GM18498 (cell line): ENCODE data around the gene POU5F1.

Experiments
- ATAC-seq: cut with Tn5 transposase; IDR thresholded peaks from one replicate; pipeline ENCODE4 v1.9.1; 2021; ENCODE audit warnings: mild to moderate bottlenecking, moderate library complexity; ENCODE audit not compliant: unreplicated experiment

Gene POU5F1

DNA sequence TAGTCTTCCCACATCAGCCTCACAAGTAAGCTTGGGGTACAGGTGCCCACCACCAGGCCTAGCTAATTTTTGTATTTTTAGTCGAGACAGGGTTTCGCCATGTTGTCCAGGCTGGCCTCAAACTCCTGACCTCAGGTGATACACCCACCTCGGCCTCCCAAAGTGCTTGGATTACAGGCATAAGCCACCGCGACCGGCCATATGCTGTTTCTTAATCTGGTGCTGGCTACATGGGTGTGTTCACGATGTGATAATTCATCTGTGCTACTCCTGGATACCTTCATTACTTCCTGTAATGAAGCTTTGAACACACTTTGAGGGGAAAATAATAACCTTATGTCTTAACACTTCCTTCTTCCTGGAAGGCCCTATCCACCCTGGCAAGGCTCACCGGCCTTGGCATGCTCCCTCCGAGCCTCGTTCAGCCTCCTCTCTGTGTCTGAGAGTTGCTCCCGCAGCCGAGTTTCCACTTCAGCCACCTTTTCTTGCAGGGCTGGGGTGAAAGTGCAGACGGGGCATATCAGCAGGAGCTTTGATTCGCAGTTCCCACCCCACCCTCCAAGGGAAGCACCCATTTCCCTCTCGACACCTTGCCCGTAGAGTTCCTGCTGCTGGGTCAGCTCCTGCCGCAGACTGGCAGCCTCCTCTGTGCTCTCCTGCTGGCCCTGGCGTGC is 26.0 kb downstream of the POU5F1 start:
- no peak for ATAC-seq

GRCh38 chr6:31143148-31143547 is 27.3 kb downstream of the POU5F1 start:
- no peak for ATAC-seq

DNA sequence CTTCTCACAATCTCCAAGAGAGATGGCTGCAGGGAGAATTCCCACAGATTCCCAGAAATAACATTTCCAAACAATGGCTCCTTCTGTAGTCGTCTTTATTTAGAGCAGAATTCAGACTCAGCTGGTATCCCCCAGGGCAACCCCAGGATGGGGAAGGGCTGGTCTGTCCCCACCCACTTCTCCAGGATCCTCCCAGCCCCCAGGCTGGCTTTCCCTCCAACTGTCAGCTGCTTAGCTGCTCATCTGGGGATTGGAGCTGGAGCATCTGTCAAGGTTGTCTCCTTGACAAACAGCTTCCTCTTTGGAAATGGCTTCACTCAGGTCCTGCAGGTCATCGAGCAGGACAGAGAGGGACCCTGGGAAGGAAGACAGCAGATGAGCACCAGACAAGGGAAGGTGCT is 28.1 kb downstream of the POU5F1 start:
- no peak for ATAC-seq

- no peak for ATAC-seq
Measured at GRCh38 chr6:31140643-31141042, 29.8 kb downstream of the POU5F1 start.

- no peak for ATAC-seq
Measured at GRCh38 chr6:31139599-31139998, 30.9 kb downstream of the POU5F1 start.

- ATAC-seq: no peak
Measured at GRCh38 chr6:31138982-31139381, 31.5 kb downstream of the POU5F1 start, which contains the start of gene PSORS1C2. PSORS1C2 (minus strand) TSS chr6:31139066; CDS start chr6:31139026, 40 bp downstream.

DNA sequence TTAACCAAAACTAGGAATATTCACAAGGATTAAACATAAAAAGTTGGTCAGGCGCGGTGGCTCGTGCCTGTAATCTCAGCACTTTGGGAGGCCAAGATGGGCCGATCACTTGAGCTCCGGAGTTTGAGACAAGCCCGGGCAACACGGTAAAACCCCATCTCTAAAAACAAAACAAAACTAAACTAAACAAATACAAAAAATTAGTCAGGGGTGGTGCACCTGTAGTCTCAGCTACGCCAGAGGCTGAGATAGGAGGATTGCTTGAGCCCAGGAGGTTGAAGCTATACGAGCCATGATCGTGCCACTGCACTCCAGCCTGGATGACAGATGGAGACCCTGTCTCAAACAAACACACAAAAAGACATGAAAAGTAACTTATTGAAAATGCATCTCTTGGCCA is 34.8 kb downstream of the POU5F1 start:
- no peak for ATAC-seq

DNA sequence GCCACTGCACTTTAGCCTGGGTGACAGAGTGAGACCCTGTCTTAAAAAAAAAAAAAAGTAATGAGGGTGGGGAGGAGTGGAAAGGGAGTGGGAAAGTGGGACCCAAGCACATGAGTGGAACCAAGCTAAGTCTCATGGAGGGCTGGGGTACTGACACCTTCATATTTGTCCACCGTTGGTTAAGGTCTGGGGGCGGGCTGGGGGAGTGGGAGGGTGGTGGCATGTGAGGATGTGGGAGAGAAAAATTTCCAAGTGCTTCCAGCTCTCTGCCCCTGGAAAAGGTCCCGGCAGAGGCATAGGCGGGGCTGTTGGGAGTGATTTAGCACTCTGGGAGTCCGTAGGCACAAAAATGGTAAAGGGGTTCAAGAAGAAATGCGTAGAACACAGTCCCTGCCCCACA is 37.7 kb downstream of the POU5F1 start:
- ATAC-seq: no peak

DNA sequence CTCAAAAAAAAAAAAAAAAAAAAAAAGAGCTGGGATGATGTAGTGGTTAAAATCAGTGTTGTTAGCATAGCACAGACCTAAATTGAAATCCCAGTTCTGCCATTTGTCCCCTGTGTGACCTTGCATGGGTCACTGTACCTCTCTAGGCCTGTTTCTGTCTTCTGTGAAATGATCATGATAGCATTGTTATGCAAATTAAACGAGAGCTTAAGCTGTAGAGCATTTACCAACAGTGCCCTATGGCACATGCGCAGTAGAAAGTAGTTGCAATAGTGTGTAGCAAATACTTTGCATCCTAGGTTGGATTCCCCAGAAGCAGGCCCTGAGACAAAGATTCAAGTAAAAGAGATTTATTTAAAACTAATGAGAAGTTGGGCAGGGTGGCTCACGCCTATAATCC is 38.9 kb downstream of the POU5F1 start:
- ATAC-seq: no peak

GRCh38 chr6:31130751-31131150 is 39.7 kb downstream of the POU5F1 start:
- ATAC-seq: no peak

GRCh38 chr6:31129130-31129529 is 41.4 kb downstream of the POU5F1 start:
- no peak for ATAC-seq

DNA sequence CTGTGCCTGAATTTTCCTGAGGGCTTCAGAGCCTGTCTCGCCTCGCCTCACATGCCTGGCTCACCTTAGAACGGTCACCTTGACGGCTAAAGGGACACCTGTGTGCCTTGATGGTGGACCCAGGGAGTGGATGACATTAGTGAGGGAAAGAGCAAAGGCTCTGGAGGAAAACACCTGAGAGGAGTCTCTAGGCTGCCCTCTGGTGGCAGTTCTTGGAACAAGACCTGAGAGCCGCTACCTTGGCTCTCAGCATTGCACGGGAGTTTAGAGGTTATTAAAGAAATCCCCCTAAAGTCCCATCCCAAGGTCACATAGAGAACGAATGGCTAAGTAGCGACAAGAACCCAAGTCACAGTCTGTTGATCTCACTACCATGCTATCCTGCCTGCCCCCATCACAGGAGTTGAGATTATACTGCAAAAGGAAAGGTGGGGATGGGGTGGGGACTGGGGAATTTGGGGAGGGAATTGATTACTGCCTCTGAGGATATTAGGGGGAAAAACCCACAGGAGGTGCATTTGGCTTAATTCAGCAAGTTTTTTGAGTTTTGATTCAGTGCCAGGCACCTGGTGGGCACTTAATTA is 42.3 kb downstream of the POU5F1 start:
- no peak for ATAC-seq

GRCh38 chr6:31126396-31127175 is 43.9 kb downstream of the POU5F1 start:
- ATAC-seq: no peak

DNA sequence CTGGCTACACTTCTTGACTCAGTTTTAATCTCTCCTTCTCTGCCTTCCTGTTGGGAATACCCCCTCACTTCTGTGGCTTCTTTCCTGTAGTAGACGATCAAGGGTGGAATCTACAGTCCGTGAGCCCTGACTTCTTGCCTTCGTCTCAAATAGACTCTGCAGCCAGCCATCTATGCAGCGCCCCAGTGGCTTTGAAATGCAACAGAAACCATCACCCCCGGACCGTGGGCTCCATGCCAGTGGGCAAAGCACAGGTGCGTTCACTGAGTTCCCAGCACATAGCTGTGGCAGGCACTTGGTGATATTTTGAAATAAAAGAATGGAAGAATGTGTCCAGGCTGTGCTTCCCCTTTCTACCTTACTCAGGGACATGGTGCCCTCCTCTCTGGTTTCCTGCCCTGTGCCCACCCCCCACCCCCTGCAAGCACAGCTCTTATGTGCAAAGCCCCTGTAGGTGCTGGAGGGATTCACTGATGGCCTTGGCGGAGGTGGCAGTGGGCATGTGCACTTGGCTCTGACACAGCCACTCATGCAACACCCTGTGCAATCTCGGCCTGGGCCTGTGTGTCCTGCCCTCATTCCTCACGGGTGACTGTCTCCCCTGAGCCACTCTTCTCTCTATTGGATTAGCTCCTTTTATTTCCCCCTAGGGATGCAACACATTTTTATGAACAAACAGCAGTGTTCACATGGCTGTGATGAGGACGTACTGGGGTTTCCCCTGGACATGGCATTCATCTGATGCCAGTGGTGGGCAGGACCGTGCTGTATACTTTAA is 44.7 kb downstream of the POU5F1 start:
- ATAC-seq: no peak

- ATAC-seq: no peak
Measured at GRCh38 chr6:31125162-31125561, 45.3 kb downstream of the POU5F1 start.

DNA sequence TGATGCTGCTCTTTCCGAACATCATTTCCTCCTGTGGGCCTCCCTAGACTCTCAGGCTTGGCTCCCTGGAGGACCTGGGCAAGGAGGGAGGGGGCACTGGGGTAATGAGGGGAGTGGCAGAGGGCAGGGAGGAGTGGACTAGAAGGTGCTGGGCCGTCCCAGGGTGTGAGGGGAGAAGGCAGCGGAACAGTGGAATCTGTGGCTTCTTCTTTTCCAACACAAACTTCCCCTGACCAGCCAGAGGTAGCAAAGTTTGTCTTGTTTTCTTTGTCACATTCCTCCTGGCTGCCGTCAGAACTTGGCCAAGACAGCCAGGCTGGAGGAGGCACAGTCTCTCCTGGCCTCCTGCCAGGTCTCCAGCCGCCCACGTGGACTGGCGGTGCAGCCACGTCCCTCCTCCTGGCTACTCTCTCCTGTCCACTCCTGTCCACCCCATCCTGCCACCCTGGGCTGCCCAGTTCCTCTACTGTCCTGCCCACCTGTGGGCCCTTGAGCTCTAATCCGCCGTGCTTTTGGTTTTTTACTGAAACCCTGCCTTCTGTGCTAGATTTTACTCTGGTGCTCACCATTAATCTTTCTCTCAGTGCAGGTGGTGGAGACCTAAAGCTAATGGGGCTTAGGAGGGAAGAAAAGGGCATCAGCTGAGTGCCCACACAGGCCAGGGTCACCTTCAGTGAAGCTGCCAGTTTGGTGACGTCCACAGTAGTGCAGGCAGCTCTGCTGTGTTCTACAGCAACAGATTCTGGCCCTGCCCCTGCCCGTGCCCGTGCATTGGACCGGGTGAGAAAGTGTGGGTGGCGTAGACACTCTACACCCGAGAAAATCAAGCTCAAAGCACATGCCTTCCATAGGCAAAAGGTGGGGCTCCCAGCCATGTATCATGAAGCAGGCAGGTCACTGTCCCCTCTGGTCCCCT is 47.4 kb downstream of the POU5F1 start:
- ATAC-seq: no peak

- no peak for ATAC-seq
Measured at GRCh38 chr6:31121131-31121790, 49.2 kb downstream of the POU5F1 start.

- ATAC-seq: no peak
Measured at GRCh38 chr6:31120151-31120915, 50.1 kb downstream of the POU5F1 start, which contains the start of gene CDSN. CDSN (minus strand) TSS chr6:31120446; CDS start chr6:31120419, 27 bp downstream.

GRCh38 chr6:31118178-31118577 is 52.3 kb downstream of the POU5F1 start:
- no peak for ATAC-seq
